Kidney (tissue), 14 donors: Measurements from ENCODE around the gene KLF11. TPM values are rescaled to one million over a fixed set of nuclear protein-coding genes. Genes with fewer than 3 reads are reported as not detected.
A peak's percentile ranks its signal among the peaks of the same experiment; 100 is the strongest.

Experiments used
- DNase-seq, 5 donors: peaks; one replicate each; pipeline ENCODE4 v3.0.0-alpha.2; 2013 to 2020
- FAIRE-seq: peaks from 2 replicates; lab custom pipeline; 2012; peaks lifted over from hg19 to GRCh38; lab: Jason Lieb, UNC
- H3K27ac ChIP-seq, 2 donors: one replicate each; pipeline ENCODE4 v1.7.0; 2013; ENCODE audit warnings: low read depth in 2 of 2, low read length in 2 of 2, inconsistent platforms in 1 of 2
- H3K27me3 ChIP-seq: one replicate; pipeline ENCODE4 v1.7.1; 2013; ENCODE audit warnings: low read length, inconsistent platforms; ENCODE audit not compliant: control insufficient read depth, insufficient read depth
- H3K36me3 ChIP-seq, 3 donors: one replicate each; pipeline versions ENCODE4 v1.7.0 to v1.7.1; 2013; ENCODE audit warnings: low read length in 3 of 3, control low read depth in 1 of 3, inconsistent platforms in 1 of 3; ENCODE audit not compliant: insufficient read depth in 3 of 3, control insufficient read depth in 2 of 3
- H3K4me1 ChIP-seq, 3 donors: one replicate each; pipeline versions ENCODE4 v1.7.0 to v1.7.1; 2013; ENCODE audit warnings: low read length in 3 of 3, inconsistent platforms in 1 of 3, low read depth in 1 of 3; ENCODE audit not compliant: control insufficient read depth in 2 of 3, insufficient read depth in 2 of 3
- H3K4me3 ChIP-seq, 3 donors: one replicate each; pipeline versions ENCODE4 v1.7.0 to v1.8.1; 2013; ENCODE audit warnings: low read length in 3 of 3, control low read depth in 1 of 3, inconsistent platforms in 1 of 3
- H3K9ac ChIP-seq, 3 donors: one replicate each; pipeline versions ENCODE4 v1.7.0 to v1.7.1; 2013; ENCODE audit warnings: low read length in 3 of 3, control low read depth in 1 of 3, inconsistent platforms in 1 of 3
- H3K9me3 ChIP-seq, 3 donors: one replicate each; pipeline versions ENCODE4 v1.7.0 to v1.7.1; 2013; ENCODE audit warnings: low read length in 3 of 3, control low read depth in 1 of 3, inconsistent platforms in 1 of 3; ENCODE audit not compliant: control insufficient read depth in 2 of 3, insufficient read depth in 1 of 3
- intact Hi-C: fragments of 100-400 bp; cut with DNase I; formaldehyde crosslinking; loops from one replicate; pipeline ENCODE4 v1.11.1; 2022
- polyA plus RNA-seq: library from polyadenylated mRNA; stranded (reverse); fragments of 350-450 nt; fragmentation: Illumina TruSeq; extraction: RNeasy Lipid Tissue Mini Kit (QIAGEN cat#74804); gene quantifications from one replicate; pipeline ENCODE4 v1.2.3, GENCODE V29; 2014; ENCODE audit warnings: low read depth, low replicate concordance; ENCODE audit not compliant: insufficient read depth
- total RNA-seq: library from RNA; stranded (reverse); fragmentation: NEBNext Ultra II Directional; extraction: Animal tissue kit (Norgen Biotek cat#: 25700); gene quantifications from one replicate; pipeline ENCODE4 v1.2.1, GENCODE V29; 2021
- TF ChIP-seq, protein P1 (sequence below): IDR thresholded peaks from 3 replicates; pipeline ENCODE4 v1.5.1; 2012; ENCODE audit warnings: mild to moderate bottlenecking, moderate library complexity, borderline replicate concordance; ENCODE audit not compliant: insufficient read depth; ENCODE audit errors: extremely low read depth
- donor health status: control.
- donor health status: control.
- donor health status: control.
- donor health status: control.
- donor health status: control.
- donor health status: DM: yes; HTN: yes; CAD: no.
- donor health status: Normal renal cell carcinoma (clear cell type).

Gene KLF11
- total and polyA plus RNA-seq, 2 donors from 2014 or later = 9.4 to 34.0 TPM

DNA sequence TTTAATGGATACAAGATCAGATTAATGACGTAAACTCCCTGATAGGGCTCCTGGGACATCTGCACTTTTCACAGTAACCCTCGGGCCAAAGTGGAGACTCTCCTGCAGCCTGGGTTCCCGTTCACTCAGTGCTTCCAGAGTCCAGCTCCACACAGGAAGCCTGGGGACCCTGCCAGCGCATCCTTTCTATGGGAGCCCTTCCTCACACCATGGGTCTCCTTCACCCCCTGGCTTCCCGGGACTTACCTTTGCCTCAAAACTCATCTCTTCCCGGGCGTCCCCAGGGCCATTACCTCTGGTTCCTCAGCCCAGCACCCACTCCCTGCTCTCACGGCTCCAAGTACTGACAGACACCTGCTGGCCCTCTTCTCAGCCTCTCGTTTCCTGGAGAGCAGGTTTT, 40.7 kb upstream of the KLF11 start:
- Histone ChIP-seq H3K9me3 (no peaks in the 10 kb centered on the region), H3K4me3 (no peak overlapping the region), H3K4me1 (peaks cover 0 to 2% (median 2%) of the 10 kb centered on the region in 3 donors), H3K27ac (peak overlapping the region in 1 of 2 donors; percentile 17), H3K9ac (no peak overlapping the region), H3K36me3 (peaks cover 0 to 5% (median 2%) of the 10 kb centered on the region in 3 donors), H3K27me3 (no peaks in the 10 kb centered on the region)
- peak in 1 of 5 donors; percentile 22 for DNase-seq
- no peak for FAIRE-seq
- intact Hi-C loops = no loop called here
- TF ChIP-seq, protein P1, sequence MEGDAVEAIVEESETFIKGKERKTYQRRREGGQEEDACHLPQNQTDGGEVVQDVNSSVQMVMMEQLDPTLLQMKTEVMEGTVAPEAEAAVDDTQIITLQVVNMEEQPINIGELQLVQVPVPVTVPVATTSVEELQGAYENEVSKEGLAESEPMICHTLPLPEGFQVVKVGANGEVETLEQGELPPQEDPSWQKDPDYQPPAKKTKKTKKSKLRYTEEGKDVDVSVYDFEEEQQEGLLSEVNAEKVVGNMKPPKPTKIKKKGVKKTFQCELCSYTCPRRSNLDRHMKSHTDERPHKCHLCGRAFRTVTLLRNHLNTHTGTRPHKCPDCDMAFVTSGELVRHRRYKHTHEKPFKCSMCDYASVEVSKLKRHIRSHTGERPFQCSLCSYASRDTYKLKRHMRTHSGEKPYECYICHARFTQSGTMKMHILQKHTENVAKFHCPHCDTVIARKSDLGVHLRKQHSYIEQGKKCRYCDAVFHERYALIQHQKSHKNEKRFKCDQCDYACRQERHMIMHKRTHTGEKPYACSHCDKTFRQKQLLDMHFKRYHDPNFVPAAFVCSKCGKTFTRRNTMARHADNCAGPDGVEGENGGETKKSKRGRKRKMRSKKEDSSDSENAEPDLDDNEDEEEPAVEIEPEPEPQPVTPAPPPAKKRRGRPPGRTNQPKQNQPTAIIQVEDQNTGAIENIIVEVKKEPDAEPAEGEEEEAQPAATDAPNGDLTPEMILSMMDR = no peak

DNA sequence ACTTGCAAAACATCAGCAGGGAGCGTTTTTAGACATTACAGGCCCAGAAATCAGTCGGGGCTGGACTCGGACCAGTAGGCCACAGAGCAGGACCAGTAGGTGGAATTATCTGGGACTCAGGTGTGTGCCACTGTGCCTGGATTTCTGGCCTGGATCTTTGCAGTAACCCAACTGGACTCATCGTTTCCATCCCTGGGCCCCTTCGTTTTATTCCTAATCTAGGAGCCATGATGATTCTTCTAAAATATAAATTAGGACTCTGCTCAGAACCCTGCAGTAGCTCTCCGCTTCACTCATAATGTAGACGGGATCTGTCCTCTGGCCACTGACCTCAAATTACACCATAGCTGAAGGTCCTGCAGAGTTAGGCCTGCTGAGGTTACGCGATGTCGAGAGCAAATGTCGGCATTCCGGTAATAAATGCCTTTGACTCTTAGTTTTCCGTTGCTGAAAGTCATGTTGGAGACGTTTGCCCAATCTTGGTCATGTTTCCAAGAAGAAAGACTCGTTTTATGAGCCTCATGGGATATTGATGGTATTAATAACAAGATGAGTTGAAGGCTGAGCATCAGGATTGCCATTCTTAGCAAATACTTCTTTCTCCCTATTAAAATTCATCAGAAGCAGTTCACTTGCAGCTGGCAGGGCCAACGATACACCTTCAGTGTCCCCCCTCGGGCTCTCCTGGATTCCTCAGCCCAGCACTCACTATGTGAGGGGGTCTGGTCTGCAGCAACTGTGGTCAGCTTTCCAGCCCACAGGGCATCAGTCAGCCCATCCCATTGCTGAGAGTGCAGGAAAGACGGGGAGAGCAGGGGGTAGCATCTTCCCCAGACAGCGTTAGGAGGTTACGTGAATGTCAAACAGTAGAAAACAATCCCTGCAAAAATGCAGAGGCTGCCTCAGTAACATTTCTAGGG, 39.9 kb upstream of the KLF11 start:
- FAIRE-seq = no peak
- peak in 1 of 5 donors; percentile 16 for DNase-seq
- TF ChIP-seq, protein P1 = no peak
- Histone ChIP-seq H3K27ac (peak overlapping the region; percentile 17 to 42), H3K4me3 (no peak overlapping the region), H3K9ac (no peak overlapping the region), H3K4me1 (peaks cover 0 to 7% (median 5%) of the 10 kb centered on the region in 3 donors), H3K36me3 (peaks cover 0 to 5% (median 2%) of the 10 kb centered on the region in 3 donors), H3K9me3 (no peaks in the 10 kb centered on the region), H3K27me3 (no peaks in the 10 kb centered on the region)
- intact Hi-C loops = no loop called here

DNA sequence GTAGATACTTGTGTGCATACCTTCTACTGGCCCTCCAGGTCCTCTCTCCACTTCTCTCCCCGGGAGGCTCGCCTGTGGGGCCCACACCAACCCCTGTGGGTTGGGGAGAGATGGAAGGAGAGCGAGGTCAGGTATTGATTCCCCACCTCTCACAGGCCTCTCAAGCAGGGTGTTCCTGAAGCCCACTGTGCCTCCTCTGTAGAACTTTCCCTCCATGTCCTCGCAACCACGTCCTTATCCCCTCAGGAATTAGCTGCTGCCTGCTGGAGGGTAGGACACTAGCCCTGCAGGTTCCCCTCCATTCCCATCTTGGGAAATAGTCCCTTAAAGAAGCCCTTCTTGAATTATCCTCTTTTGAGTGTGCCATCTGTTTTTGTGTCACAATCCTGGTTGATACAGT, 38.9 kb upstream of the KLF11 start:
- H3K4me3 ChIP-seq = no peak overlapping the region
- no peak overlapping the region for H3K9ac ChIP-seq
- FAIRE-seq (no peak), DNase-seq (peak in 1 of 5 donors; percentile 16)
- TF ChIP-seq, protein P1 = no peak
- H3K9me3 ChIP-seq = no peaks in the 10 kb centered on the region
- no peaks in the 10 kb centered on the region for H3K27me3 ChIP-seq
- intact Hi-C loops = no loop called here
- peaks cover 0 to 5% (median 2%) of the 10 kb centered on the region in 3 donors for H3K36me3 ChIP-seq
- no peak overlapping the region for H3K27ac ChIP-seq
- peaks cover 0 to 7% (median 5%) of the 10 kb centered on the region in 3 donors for H3K4me1 ChIP-seq
